GM19452 (cell line): ENCODE measurements around the gene SMAP1.

Experiments
- ATAC-seq: cut with Tn5 transposase; IDR thresholded peaks from one replicate; pipeline ENCODE4 v1.9.1; 2021; ENCODE audit not compliant: unreplicated experiment

Gene SMAP1

DNA sequence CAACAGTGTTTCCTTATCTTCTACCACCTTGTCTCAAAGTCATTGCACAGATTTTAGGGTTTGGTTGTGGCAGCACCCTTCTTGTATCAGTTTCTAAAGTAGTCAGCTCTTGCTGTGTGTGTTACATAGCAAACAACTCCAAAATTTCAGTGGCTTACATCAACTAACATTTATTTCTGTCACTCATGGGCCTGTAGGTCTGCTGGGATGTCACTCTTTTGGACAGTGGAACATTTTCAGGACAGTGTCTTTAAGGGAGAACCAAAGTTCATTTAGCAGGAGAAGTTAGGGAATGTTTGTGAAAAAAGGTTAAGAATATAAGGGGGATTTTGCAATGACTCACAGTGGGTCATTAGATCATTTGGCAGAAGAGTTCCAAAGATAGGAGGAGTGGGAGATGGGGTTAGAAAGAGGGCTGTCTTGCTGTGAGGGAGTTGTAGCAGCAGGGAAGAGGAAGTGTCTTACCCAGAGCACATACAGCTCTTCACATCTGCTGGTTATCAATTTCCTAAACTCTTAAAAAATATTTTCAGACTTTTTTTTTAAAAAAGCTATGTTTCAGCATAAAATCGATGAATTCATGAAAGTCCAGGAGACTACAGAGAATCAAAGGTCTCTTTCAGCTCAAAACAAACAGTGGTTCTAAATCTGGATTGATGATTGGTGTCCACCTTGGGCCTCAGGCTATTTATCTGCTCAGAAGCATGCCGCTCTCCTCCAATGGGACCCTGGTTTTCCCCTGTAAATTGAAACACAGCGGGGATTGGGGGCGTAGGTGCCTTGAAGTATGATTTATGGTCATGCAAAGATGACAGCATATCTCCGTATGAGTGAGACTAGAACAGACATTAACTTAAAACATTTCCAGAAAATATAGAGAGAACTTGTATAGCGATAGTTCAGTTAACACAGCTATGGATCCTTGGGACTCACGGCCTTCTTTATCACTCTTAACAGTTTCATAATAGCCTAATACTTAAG, 171.9 kb downstream of the SMAP1 start:
- no peak for ATAC-seq

DNA sequence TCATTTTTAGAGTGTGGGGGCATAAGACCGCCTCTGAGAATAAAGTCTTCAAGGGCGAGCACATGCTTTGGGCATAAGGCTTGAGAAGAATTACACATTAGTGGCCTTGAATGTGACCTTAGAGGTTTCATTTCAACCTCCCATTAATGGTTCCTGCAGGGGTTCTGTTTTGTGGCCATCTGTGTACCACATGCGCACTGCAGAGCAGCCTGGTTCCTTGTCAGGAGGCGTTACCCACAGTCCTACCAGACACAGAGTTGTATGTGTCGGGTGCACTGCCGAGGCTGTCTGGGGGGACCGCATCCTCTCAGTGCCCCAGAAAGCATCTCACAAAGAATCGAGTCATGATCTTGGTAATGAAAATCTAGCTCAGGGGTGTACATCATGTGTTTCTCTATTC, 173.4 kb downstream of the SMAP1 start:
- ATAC-seq = no peak

DNA sequence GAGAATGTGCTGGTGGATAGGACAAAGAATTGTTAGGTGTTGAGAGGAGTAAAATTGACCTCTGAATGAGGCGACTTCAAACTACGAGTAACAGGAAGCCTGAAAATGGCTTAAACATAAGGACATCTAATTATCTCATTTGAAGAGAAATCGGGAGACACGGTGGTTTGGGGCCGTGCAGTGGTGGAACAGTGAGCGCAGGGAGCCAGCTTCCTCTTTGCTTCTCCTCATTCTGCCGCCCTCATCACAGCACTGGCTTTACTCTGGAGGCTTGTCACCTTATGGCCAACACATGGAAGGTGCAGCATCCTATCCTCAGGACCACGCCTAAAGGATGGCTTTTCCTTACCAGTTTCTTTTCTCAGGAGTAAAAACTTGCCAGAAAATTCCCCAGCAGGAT, 174.9 kb downstream of the SMAP1 start:
- no peak for ATAC-seq

DNA sequence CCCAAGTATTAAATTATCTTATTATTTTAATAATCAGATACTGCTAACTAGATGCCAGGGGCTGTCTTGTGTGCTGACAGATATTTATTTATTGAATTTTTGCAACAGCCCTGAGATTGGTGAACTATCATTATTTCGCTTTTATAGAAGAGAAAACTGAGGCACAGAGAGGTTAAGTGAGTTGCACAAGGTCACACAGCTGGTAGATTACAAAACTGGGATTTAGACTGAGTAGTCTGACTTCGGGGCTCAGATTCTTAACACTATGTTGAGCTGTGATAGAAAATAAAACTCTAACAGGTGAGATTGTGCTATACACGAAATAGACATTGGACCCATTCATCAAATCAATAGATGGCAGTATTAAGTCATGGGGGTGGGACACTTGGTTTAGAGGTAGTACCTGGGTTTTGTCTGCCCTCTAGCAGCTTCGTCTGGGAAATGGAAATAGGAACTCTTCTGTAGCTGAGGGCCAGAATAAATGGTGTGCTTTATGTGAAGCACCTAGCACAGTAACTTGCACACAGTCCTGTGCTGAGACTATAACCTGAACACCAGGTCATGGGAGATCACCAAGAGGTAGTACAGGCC, 175.7 kb downstream of the SMAP1 start:
- ATAC-seq = no peak

DNA sequence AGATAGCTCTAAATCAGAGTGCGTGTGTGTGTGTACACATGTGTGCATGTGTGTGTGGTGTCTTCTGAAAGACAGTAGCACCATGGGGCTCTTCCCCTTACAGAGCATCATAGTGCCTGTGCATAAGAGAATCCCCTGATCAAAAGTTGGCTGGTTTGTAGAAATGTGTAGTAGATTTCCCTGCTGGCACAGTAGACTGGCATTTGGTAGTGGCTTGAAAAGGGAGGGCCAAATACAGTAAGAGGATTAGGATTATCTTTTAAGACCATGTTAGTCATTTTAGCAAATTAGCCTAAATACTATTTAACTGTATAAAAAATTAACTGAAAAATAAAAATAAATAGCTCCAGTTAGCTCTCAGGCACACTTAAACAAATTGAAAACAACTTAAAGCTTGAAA, 176.6 kb downstream of the SMAP1 start:
- ATAC-seq = no peak

DNA sequence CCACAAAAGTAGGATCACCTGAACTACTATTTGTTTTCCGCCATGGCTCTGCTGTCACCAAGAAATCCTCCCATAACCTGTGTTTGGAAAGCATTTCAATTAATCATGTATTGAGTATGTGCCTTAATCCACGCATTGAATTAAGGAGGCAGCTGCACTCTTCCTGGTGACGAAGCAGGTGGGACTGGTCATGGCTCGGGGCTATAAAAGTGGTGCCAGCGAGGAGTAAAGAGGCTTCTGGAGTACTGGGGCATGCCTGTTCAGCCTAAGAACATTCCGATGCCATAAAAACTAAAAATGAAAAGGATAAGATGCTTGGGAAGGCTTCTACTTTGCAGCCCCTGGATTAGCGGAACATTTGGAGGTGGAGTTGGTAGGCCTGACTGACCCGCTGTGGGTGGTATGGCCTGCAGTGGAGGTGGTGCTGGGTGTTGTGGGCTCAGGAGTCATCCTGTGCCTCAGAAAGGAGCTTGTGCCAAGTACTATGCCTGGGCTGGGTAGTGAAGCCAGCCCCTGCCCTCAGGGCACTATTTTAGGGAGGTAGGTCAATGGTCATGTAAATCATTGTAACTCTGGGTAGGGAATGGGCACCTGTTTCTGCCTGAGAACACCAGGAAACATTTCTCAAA, 178.6 kb downstream of the SMAP1 start:
- no peak for ATAC-seq

DNA sequence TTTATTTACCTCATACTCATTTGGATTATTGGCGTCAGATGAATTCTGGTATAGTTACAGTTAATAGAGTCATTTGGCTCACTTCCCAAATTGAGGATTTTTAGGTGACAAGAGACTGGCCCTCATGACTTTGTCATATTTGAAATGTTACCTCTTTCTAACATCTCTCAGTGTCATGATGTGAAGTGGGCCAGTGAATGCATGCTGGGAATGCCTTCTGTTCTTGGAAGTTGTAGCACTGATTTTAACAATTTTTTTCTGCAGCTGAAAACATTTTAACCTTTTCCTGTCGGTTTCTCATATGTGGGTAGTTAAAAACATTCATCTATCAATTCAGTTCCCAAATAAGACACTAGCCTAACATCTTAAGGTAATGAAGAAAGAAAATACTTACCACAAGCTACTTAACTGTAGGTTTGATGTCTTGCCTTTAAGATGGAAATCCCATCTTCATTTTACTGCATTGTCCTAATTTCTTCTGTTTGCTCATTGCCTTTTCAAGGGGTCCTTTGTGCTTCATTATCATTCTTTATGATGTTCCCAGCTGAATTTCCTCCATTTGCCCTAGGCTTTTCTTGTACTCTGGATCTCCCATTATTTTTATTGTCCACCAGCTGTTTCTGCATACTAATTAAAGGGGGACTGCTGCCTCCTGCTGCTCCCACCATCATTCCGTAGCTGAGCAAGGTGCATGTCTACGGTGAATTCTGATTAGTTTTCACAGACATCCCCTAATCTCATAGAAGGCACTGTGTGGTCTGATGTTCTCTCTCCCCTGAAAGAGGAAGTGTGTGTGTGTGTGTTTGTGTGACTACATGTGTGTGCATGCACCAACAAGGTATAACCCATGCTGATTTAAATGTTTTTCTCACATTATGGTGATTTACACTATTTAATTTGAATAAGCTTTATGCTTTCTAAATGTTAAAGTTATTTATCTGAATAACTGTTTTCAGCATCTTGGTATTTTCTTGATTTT, 179.7 kb downstream of the SMAP1 start:
- ATAC-seq = no peak

DNA sequence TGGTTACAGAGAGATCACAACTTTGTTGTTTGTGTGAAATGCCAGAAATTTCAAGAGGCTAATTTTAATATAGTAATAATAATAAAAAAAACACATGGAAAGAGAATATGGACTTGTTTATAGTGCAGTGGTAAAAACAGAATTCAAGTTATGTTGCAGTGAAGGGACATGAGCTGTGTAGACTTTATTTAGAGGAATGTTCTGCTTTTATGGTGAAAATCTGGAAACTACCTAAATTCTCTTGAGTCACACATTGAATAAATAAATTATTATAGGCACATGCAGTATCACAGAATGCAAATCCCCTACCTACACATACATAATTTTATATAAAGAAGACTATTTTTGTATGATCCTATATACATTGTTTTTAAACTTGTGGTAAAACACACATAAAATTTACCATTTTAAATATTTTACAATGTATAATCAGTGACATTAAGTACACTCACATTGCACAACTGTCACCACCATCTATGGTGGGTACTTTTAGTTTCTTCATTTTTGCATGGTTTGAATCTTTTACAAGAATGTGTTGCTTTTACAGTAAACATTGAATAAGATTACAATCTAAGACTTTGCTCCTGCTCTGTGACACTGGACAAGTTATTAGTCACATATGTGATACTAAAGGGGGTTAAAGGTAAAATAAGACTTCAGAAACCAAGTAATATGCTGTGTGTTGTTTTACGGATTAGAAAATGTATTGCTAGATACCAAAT, 181.8 kb downstream of the SMAP1 start:
- no peak for ATAC-seq

DNA sequence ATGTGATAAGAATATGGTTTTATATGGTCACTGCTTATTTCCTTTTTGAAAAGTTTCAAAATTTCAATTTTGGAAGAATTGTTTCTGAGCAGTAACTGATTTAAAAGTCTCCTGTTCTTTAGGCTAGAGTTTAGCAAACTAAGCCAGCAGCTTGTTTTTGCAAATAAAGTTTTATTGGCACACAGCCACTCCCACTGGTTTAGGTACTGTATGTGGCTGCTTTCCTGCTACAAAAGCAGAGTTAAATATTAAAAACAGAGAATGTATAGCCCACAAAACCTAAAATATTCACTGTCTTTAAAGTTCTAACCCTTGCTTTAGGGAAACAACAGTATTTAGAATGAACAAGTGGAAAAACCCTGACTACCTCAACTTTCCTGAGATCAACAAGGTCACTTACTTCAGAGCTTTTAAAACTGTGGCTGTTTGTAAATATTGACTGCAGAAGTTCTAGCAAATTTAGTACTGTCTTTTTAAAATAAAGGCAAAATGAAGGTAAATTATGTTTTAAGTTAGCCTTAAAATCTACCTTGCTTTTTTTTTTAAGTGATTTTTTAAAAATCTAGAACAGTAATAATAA, 185.1 kb downstream of the SMAP1 start:
- no peak for ATAC-seq

DNA sequence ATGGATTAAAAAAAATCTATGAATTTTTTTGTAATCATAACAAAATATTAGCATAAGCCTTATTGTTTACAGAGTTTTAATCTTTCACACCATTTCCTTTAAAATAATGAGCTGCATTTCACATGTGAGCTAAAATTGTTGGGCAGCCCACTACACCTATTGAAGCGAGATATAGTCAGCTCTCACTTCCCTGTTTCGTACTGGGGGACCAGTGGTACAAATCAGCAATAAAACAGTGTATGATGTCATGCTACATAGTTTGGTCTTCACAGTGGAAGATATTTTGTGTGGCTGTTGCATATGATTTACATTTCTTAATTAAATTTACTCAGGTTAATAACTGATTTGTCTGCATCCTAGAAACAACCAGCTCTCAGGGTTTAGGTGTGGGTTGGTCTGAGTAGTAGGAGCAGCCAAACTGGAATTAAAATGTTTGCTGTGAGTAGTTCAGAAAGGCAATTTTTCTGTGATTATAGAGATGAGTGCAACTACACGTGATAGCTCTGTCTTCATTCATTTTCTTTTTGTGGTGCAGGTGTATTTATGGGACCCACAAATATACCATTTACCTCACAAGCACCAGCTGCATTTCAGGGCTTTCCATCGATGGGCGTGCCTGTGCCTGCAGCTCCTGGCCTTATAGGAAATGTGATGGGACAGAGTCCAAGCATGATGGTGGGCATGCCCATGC, 189.8 kb downstream of the SMAP1 start:
- ATAC-seq = peak; percentile 99

DNA sequence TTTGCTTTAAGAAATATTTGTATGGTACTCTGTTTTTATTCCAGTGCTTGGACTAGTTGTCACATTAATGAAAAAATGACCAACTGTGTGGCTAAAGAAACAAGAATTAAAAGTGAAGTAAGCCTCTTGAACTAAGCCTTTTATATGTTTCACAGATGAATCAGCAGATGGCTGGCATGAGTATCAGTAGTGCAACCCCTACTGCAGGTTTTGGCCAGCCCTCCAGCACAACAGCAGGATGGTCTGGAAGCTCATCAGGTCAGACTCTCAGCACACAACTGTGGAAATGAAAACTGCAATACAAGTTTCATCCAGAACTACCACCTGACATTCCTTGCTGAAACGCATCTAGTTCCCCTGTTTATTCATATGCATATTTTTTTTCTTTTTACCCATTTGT, 192.4 kb downstream of the SMAP1 start:
- ATAC-seq = no peak

DNA sequence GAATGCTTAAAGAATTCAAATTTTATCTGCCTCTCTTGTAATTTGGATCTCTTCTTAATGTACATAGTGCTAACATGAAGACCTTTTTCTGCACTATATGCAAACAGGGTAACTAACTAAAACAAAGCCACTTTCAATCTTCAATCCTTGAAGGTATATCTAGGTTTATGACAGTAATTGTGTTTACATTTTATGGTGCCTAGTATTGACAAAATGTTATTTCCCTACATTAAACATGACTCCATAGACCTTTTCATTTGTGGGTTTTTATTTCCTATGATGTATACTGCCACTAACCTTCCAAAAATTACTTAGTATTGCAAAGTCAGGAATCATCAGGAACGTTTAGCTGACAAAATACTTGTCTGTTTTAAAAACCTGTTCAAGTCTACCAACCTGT, 193.2 kb downstream of the SMAP1 start:
- ATAC-seq = no peak

DNA sequence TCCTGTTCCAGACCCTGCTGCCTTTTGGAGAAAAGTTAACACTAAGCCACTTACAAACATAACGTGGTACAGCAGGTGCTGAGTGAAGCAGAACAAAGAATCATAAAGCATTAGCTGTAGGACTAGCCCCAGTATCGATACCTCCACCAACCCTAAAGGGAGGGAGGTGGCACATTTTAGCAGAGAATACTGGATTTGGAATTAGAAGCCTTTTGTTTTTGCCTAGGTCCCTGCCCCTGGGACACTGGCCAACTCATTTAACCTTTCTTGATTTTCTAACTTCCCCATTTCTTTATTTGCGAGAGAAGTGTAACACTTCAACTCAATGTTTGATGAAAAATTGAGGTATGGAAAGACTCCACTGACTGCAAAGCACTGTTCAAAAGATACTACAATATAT, 195.7 kb downstream of the SMAP1 start:
- ATAC-seq = no peak

DNA sequence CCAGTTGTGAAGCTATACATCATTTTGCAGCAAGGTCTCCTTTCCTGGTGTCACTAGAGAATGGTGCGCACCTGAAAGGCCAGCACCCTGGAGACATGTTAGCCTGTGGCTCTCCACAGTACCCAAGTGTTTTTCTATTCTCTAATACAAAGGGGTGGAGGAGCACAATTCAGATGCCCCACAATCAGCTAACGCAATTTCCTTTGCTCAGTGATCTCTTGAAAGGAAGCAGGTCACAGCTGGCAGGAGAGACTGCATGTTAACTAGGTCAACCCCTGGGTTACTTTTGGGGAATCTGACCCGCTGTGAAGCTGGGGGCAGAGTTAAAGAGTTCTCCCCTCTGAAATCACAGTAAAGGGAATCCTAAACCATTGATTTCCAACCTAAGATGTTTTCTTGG, 196.7 kb downstream of the SMAP1 start:
- ATAC-seq = no peak

DNA sequence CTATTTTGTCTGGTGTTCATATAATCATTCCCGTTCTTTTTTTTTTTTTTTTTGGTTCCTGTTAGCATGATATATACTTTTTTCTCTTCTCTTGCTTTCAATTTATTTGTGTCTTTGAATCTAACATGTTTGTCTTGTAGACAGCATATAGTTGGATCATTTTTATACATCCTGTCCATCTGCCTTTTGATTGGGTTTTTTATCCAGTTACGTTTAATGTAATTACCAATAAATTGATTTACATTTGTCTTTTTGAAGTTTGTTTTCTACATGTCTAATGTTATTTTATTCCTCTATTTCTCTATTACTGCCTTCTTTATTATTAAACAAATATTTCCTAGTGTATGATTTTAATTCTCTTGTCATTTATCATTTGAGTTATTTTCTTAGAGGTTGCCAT, 204.8 kb downstream of the SMAP1 start:
- ATAC-seq = no peak

DNA sequence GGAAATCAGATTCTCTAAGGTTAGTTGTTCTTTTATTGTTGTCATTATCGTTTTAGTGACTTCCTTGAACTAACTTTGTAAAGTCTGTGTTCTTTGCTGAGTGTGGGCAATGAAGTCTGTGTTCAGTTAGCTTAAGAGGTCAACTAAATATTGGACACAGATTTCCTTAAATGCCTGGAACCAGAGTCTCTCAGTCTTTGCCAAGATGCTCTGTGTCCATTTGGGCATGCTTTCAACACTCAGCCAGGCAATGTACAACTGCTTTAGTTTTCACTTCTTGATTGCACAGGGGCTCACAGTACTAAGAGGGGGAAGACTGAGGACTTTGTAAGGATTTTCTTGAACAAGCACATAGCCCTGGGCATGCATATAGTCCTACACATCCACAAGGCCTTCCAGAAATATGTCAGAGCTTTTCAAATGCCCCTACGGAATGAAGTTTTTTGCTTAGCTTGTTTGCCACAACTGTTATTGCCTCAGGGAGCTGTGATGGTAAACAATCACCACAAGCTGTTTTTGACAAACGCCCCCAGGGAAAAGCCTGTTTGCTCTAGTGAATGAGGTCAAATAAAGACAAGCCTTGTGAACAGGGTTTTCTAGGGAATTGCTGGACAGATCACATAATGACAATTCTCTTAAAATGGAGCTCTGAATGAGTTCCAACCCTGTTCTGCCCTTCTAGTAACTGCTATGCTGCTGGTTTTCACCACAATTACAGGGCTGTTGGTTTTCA, 206.7 kb downstream of the SMAP1 start:
- no peak for ATAC-seq

DNA sequence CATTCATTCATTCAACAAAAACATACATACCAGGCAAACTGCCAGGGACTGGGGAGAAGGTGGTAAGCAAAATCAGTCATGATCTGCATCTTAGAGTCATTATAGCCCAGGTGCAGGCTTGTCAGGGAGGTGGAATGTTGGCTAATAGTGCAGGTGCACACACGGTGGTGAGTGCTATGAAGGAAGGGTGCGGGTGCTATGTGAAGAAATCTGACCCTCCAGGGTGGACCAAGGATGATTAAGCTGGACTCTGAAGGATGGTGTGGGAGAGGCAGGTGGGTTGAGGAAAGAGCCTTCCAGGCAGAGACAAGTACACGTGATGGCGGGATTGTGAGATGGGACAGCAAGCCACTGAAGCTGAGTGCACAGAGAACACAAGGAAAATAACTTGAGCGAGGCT, 211.8 kb downstream of the SMAP1 start:
- ATAC-seq = no peak

DNA sequence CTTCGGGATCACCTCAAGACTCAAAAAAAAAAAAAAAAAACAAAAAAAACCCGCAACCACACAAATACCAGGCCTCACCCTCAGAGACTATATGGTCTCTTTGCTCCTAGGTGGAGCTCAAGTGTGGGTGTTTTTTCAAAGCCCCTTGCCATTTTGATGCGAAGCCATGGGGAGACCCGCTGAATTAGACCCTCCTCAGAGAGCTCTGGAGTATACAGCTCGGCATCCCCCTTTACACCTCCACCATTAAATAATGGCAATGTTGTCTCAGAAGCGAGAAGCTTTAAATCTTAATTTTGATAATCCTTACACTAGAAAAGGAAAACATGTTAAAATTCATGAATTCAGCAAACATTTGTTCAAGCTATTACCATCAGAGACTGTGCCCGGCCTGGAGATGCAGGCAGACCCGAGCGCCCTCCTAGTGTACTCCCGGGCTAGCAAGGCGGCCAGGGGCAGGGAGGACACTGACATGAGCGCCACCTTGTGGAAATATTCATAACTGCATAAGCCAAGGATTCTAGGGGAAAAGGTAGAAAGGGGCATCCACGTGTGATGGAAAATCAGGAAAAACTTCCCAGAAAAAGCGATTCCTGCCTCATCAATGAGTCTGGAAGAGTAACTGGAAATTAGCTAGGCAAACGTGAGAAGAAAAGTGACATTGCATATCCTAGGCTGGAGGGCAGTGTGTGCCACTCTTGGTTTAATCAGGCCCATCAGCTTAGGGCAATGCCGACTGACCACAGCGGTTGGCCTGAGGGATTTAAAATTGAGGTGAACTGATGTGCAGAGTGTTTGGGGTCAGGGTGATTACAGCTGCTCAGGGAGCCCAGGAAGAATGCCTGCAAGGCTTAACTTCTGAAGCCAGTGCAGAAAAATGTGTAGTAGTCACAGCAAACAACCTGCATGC, 216.6 kb downstream of the SMAP1 start:
- peak; percentile 75 for ATAC-seq
